Bronchial epithelial cell (primary cell): ENCODE data around the gene PEX26. TPM values are rescaled to one million over a fixed set of nuclear protein-coding genes. Genes with fewer than 3 reads are reported as not detected.
"Not testable (repeated sequence)": the region's sequence is repeated elsewhere in the genome, so short reads cannot be mapped to it uniquely, and the experiment has no call there.

Source experiments
- DNase-seq: peaks from one replicate; pipeline ENCODE4 v3.0.0-alpha.2; 2010; ENCODE audit warnings: low read depth
- FAIRE-seq: peaks from 2 replicates; lab custom pipeline; 2011; peaks lifted over from hg19 to GRCh38; lab: Jason Lieb, UNC
- H3K27me3 ChIP-seq: 2 replicates; pipeline ENCODE4 v1.5.1; 2011; ENCODE audit warnings: low read length; ENCODE audit not compliant: control insufficient read depth, insufficient read depth
- H3K36me3 ChIP-seq: 2 replicates; pipeline ENCODE4 v1.5.1; 2011; ENCODE audit warnings: low read length; ENCODE audit not compliant: control insufficient read depth, insufficient read depth
- H3K4me3 ChIP-seq: 2 replicates; pipeline ENCODE4 v1.5.1; 2011; ENCODE audit warnings: mild to moderate bottlenecking, low read depth, low read length, control low read depth
- total RNA-seq: library from RNA; depleted of rRNA; stranded (reverse); fragments of >200 nt; gene quantifications from 2 replicates; pipeline ENCODE4 v1.2.1, GENCODE V29; 2014
- TF ChIP-seq, protein P1 (sequence below): IDR thresholded peaks from 2 replicates; pipeline ENCODE4 v1.5.1; 2011; ENCODE audit warnings: mild to moderate bottlenecking, moderate library complexity, low read length, control low read depth, inconsistent platforms; ENCODE audit not compliant: insufficient read depth, severe bottlenecking

The PEX26 gene
- total RNA-seq, 1 donor from 2014 or later: 11.8 TPM

DNA sequence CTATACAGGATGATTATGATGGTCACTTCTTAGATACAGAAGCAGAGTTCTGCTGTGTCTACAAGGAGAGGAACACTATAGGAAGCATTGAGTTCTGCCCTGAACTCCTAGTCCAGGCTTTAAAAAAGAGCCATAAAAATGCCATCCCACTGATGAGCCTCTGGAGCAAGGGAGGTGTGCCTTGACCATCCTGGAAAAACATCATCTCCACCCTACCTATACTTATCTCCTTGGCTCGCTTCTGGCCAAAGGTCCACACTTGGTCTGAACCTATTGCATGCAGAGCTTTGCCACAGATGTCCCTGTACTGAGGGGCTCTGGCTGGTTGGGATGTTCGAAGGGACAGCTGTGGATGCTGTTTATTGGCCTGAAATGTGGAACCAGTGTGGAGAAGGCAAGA is 4.3 kb upstream of the PEX26 start:
- no peak for DNase-seq
- Histone ChIP-seq H3K4me3 (no peak overlapping the region), H3K36me3 (no peaks in the 10 kb centered on the region), H3K27me3 (no peaks in the 10 kb centered on the region)
- FAIRE-seq: no peak
- TF ChIP-seq, protein P1, sequence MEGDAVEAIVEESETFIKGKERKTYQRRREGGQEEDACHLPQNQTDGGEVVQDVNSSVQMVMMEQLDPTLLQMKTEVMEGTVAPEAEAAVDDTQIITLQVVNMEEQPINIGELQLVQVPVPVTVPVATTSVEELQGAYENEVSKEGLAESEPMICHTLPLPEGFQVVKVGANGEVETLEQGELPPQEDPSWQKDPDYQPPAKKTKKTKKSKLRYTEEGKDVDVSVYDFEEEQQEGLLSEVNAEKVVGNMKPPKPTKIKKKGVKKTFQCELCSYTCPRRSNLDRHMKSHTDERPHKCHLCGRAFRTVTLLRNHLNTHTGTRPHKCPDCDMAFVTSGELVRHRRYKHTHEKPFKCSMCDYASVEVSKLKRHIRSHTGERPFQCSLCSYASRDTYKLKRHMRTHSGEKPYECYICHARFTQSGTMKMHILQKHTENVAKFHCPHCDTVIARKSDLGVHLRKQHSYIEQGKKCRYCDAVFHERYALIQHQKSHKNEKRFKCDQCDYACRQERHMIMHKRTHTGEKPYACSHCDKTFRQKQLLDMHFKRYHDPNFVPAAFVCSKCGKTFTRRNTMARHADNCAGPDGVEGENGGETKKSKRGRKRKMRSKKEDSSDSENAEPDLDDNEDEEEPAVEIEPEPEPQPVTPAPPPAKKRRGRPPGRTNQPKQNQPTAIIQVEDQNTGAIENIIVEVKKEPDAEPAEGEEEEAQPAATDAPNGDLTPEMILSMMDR: no peak

DNA sequence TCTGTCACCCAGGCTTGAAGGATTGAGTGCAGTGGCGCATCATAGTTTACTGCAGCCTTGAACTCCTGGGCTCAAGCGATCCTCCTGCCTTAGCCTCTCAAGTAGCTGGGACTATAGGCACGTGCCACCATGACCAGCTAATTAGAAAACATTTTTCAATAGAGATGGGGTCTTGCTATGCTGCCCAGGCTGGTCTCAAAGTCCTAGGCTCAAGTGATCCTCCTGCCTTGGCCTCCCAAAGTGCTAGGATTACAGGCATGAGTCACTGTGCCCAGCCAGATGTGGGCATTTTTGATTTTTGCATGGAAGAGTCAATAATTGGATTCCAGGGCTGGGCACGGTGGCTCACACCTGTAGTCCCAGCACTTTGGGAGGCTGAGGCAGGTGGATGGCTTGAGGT is 3.9 kb upstream of the PEX26 start:
- DNase-seq, H3K36me3 ChIP-seq, H3K27me3 ChIP-seq, FAIRE-seq, H3K4me3 ChIP-seq: not testable (repeated sequence)

DNA sequence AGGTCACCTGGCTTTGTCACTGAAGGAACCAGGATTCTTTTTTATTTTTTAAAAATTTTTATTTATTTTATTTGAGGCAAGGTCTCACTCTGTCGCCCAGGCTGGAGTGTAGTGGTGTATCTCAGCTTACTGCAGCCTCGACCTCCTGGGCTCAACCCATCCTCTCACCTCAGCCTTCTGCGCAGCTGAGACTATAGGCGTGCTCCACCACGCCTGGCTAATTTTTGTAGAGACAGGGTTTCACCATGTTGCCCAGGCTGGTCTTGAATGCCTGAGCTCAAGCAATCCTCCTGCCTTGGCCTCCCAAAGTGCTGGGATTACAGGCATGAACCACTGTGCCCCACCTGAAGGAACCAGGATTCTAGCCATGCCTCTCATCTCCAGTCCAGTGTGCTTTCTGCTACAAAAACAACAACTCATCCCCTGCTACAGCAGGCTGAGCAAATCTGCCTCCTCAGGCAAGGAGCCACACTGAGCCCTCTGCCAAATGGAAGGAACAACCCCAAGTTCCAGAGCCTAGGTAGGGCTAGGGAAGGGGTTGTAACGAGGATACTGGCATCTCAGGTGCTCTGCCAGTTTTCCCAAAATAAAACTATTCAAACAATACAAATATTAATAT is 2.6 kb upstream of the PEX26 start:
- DNase-seq: no peak
- TF ChIP-seq, protein P1: no peak
- FAIRE-seq: no peak

DNA sequence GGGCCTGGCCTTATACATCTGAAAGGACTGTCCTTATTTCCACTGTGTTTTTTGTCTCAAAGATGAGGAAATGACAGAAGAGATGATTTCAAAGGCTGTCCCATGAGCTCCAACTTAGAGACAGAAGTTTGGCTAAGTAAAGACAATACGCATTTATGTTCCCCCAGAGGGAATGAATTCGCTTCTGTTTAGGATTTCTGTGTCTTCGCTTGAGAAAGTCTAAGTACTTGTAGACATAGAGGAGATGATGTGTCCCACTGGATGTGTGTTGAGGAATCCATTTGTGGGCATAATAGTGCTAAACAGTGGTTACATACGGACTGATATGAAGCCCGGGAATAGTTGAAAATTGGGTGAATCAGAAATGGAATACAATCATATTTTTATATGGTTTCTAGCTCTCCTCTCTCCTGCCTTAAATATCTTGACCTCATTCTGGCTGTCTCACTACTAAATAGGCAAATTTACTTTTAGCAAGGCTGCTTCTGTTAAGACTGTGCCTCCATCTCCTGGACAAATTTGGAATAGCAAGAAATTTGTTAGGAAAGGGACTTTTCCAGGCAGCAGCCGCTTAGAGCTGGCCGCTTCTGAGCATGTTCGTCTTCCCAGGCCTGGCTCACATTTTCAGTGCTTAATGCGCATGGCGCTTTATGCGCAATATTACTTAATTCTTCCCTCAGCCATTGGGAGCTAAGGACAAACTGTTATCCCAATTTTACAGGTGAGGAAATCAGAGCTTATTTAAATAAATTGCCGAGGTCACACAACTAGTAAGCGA is 1.9 kb upstream of the PEX26 start:
- TF ChIP-seq, protein P1: peak; percentile 72
- FAIRE-seq (no peak), DNase-seq (peak; percentile 84)
- Histone ChIP-seq H3K36me3 (peaks cover 11% of the 10 kb centered on the region), H3K4me3 (no peak overlapping the region), H3K27me3 (no peaks in the 10 kb centered on the region)

More for the DNA sequence above, 2.6 kb upstream of the PEX26 start:
- no peaks in the 10 kb centered on the region for H3K27me3 ChIP-seq
- H3K4me3 ChIP-seq: no peak overlapping the region
- H3K36me3 ChIP-seq: peaks cover 9% of the 10 kb centered on the region

- Histone ChIP-seq H3K4me3 (peak overlapping the region; percentile 67), H3K36me3 (peaks cover 11% of the 10 kb centered on the region), H3K27me3 (no peaks in the 10 kb centered on the region)
- no peak for FAIRE-seq
- TF ChIP-seq, protein P1: no peak
- DNase-seq: no peak
Measured at GRCh38 chr22:18077087-18077638, 627 bp upstream of the PEX26 start.

DNA sequence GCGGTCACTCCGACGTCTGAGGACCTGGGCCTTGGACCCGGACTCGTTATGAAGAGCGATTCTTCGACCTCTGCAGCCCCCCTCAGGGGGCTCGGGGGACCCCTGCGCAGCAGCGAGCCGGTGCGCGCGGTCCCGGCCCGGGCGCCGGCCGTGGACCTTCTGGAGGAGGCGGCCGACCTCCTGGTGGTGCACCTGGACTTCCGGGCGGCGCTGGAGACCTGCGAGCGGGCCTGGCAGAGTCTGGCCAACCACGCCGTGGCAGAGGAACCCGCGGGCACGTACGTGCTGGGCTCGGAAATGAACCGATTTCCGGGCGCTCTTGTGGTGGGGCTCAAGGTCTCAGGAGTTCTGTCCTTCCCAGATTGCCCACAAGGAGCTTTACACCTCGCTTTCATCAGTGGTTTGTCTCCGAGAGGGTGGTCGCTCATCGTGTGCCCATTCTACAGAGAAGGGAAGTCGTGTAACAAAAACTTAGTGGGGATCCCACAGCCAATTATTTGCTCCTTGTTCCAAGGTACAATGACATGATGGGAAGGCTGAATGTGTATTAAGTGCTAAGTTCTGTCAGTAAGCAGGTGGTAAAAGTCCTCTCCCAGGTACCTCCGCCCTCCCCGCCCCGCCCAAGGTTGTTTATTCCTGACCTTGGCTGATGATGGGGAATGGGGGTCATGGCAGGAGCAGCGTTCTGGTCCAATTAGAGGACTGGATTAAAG is 695 bp downstream of the PEX26 start:
- Histone ChIP-seq H3K4me3 (peak overlapping the region; percentile 67), H3K27me3 (no peaks in the 10 kb centered on the region), H3K36me3 (peaks cover 16% of the 10 kb centered on the region)
- FAIRE-seq: no peak
- no peak for DNase-seq
- TF ChIP-seq, protein P1: peak; percentile 6
